K562 (cell line): ENCODE results near the gene CHCHD5. TPM values are rescaled to one million over a fixed set of nuclear protein-coding genes. Genes with fewer than 3 reads are reported as not detected.

Experiments
- CAMTA2 ChIP-seq: fragments of 250-450 bp; sonication (Bioruptor Pico); conservative IDR thresholded peaks from 2 replicates; pipeline ENCODE4 v1.5.1; 2022
- CC2D1A ChIP-seq: fragments of 450-650 bp; IDR thresholded peaks from 2 replicates; pipeline ENCODE4 v1.6.1; 2017; ENCODE audit warnings: mild to moderate bottlenecking
- CLOCK ChIP-seq: fragments of 250-450 bp; sonication (Bioruptor Pico); IDR thresholded peaks from 2 replicates; pipeline ENCODE4 v1.4.0; 2020; ENCODE audit warnings: mild to moderate bottlenecking, moderate library complexity, borderline replicate concordance
- FIP1L1 ChIP-seq: fragments of 200-400 bp; formaldehyde crosslinking; IDR thresholded peaks from 2 replicates; pipeline ENCODE4 v1.6.1; 2018; ENCODE audit warnings: mild to moderate bottlenecking, low read depth, low read length; ENCODE audit not compliant: poor library complexity, severe bottlenecking
- GTF2A2 ChIP-seq: IDR thresholded peaks from 2 replicates; pipeline ENCODE4 v1.6.1; 2016; ENCODE audit warnings: mild to moderate bottlenecking, missing genetic modification characterization, missing compliant biosample characterization
- HNRNPL ChIP-seq: fragments of 200-400 bp; formaldehyde crosslinking; IDR thresholded peaks from 2 replicates; pipeline ENCODE4 v1.6.1; 2017; ENCODE audit warnings: low read depth, mild to moderate bottlenecking, low read length
- HNRNPUL1 ChIP-seq: fragments of 200-400 bp; formaldehyde crosslinking; IDR thresholded peaks from 2 replicates; pipeline ENCODE4 v1.6.1; 2017; ENCODE audit warnings: low read length
- ILF3 ChIP-seq: fragments of 450-650 bp; IDR thresholded peaks from 2 replicates; pipeline ENCODE4 v1.6.1; 2018; ENCODE audit warnings: antibody characterized with exemption, mild to moderate bottlenecking, moderate library complexity, borderline replicate concordance
- ILK ChIP-seq: fragments of 450-650 bp; IDR thresholded peaks from 2 replicates; pipeline ENCODE4 v1.6.1; 2016; ENCODE audit warnings: missing genetic modification characterization, low read depth, mild to moderate bottlenecking, missing compliant biosample characterization, moderate library complexity, borderline replicate concordance
- KLF1 ChIP-seq: fragments of 450-650 bp; IDR thresholded peaks from 2 replicates; pipeline ENCODE4 v1.6.1; 2016; ENCODE audit warnings: missing genetic modification characterization, missing compliant biosample characterization
- L3MBTL2 ChIP-seq: fragments of 450-650 bp; IDR thresholded peaks from 2 replicates; pipeline ENCODE4 v1.6.1; 2016; ENCODE audit warnings: mild to moderate bottlenecking, moderate library complexity
- MCM2 ChIP-seq: fragments of 450-650 bp; IDR thresholded peaks from 2 replicates; pipeline ENCODE4 v1.6.1; 2017; ENCODE audit warnings: low read depth, mild to moderate bottlenecking
- MEF2A ChIP-seq: IDR thresholded peaks from 2 replicates; pipeline ENCODE4 v1.6.1; 2011; ENCODE audit warnings: low read depth, mild to moderate bottlenecking, low read length, moderate library complexity; ENCODE audit not compliant: control insufficient read depth
- MYBL2 ChIP-seq, 2 experiments: fragments of 450-650 bp in 1 of 2; sonication (generic) in 1 of 2; formaldehyde crosslinking in 1 of 2; IDR thresholded peaks; 2 replicates each; pipeline versions ENCODE4 v1.6.1 to v1.8.1; 2017 to 2022; ENCODE audit warnings: borderline replicate concordance in 1 of 2, inconsistent platforms in 1 of 2, low read depth in 1 of 2, mild to moderate bottlenecking in 1 of 2, missing genetic modification reagents in 1 of 2, moderate library complexity in 1 of 2
- PATZ1 ChIP-seq: fragments of 250-450 bp; sonication (Bioruptor Pico); IDR thresholded peaks from 2 replicates; pipeline ENCODE4 v1.5.0; 2020; ENCODE audit warnings: mild to moderate bottlenecking, borderline replicate concordance
- PHTF2 ChIP-seq: fragments of 250-450 bp; sonication (Bioruptor Pico); IDR thresholded peaks from 2 replicates; pipeline ENCODE4 v1.5.0; 2021; ENCODE audit warnings: mild to moderate bottlenecking
- ZNF311 ChIP-seq: fragments of 250-450 bp; sonication (Bioruptor Pico); IDR thresholded peaks from 2 replicates; pipeline ENCODE4 v1.4.0; 2020; ENCODE audit warnings: mild to moderate bottlenecking, moderate library complexity
- ZNF398 ChIP-seq: fragments of 250-450 bp; sonication (Bioruptor Pico); IDR thresholded peaks from 2 replicates; pipeline ENCODE4 v1.8.0; 2021; ENCODE audit warnings: moderate library complexity, mild to moderate bottlenecking, inconsistent platforms
- ZNF436 ChIP-seq: fragments of 250-450, 450-650 bp; sonication (Bioruptor Pico); formaldehyde crosslinking; IDR thresholded peaks from 2 replicates; pipeline ENCODE4 v1.7.0; 2020; ENCODE audit warnings: mild to moderate bottlenecking
- polyA plus RNA-seq, 8 experiments: library from polyadenylated mRNA; depleted of rRNA in 4 of 8; stranded (reverse) in 5 of 8; unstranded in 3 of 8; fragments of >200 nt; fragmentation: Nextera tagmentation in 2 of 8; fragmentation: Illumina TruSeq in 1 of 8; extraction: Ambion mirVana in 2 of 8; extraction: Trizol in 1 of 8; gene quantifications; 2 replicates each; pipeline versions ENCODE4 v1.2.1 to v1.2.3, GENCODE V29; 2011 to 2014; ENCODE audit warnings: inconsistent platforms in 1 of 8, missing spikeins in 1 of 8
- total RNA-seq, 7 experiments: library from RNA; depleted of rRNA in 6 of 7; stranded (reverse); fragments of >200 nt in 6 of 7; fragmentation: Illumina TruSeq in 2 of 7; extraction: Trizol in 2 of 7; gene quantifications; 2 replicates each; pipeline versions ENCODE4 v1.2.1 to v1.2.3, GENCODE V29; 2011 to 2021; ENCODE audit warnings: low replicate concordance in 1 of 7
- TF ChIP-seq, protein P1 (sequence below): IDR thresholded peaks from 2 replicates; pipeline ENCODE4 v1.6.1; 2011; ENCODE audit not compliant: insufficient read length; ENCODE audit errors: extremely low read depth

CHCHD5 gene
- total and polyA plus RNA-seq, 9 of the 15 experiments (the other 6 are each of a cell fraction or from before 2014, with no cell fraction given): 7.4 to 79.3 (median 33.4) TPM

DNA sequence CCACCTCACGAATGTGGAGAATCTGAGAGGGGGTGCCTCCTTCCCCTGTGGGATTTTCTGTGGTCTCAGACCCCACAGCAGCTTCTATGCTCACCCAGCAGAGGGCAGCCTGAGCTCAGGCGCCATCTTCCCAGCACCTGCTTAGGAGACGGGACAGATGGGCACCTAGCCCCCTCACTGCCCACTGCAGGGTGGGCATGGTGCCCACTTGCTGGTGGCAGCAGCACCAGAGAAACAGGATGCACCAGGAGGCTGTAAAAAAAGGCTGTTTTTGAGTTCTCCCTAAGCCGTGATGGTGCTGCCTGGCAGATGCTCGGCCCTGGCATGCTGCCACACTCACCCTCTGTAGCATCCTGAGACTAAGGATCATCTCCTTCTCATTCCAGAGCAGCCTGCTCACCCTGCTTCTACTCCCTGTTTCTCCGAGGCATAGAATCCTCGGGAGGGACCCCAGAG is 42.2 kb downstream of the CHCHD5 start (continued):
- TF ChIP-seq ZNF398 (no peak), MCM2 (no peak), KLF1 (tag) (no peak), HNRNPUL1 (no peak), ZNF436 (no peak), L3MBTL2 (0 out of 2 replicates have a peak, but pooled peaks have one; percentile 20), HNRNPL (0 out of 2 replicates have a peak, but pooled peaks have one; percentile 44), GTF2A2 (no peak), PHTF2 (CRISPR knock-in tag) (no peak), MEF2A (no peak), CLOCK (CRISPR knock-in tag) (no peak), MYBL2 (IDR thresholded peaks at IDR 0.05; ENCODE audit: low read depth) (no peak), MYBL2 (CRISPR knock-in tag; IDR thresholded peaks at IDR 0.05; ENCODE audit: borderline replicate concordance) (no peak), FIP1L1 (no peak), ILK (tag) (no peak), CC2D1A (peak; percentile 86), PATZ1 (CRISPR knock-in tag) (no peak), ZNF311 (CRISPR knock-in tag) (0 out of 2 replicates have a peak, but pooled peaks have one; percentile 27), ILF3 (no peak), CAMTA2 (CRISPR knock-in tag) (no peak)
- TF ChIP-seq, protein P1, sequence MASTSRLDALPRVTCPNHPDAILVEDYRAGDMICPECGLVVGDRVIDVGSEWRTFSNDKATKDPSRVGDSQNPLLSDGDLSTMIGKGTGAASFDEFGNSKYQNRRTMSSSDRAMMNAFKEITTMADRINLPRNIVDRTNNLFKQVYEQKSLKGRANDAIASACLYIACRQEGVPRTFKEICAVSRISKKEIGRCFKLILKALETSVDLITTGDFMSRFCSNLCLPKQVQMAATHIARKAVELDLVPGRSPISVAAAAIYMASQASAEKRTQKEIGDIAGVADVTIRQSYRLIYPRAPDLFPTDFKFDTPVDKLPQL: no peak
